Prostate gland (tissue), 2 donors: Measurements from ENCODE around the gene TIMP3.

Experiments
- POLR2A ChIP-seq: fragments of 450-650 bp; IDR thresholded peaks from one replicate; pipeline ENCODE4 v1.6.1; 2016; ENCODE audit warnings: antibody characterized with exemption, mild to moderate bottlenecking
- POLR2AphosphoS5 ChIP-seq: sonication (generic); formaldehyde crosslinking; IDR thresholded peaks from one replicate; pipeline ENCODE4 v1.6.1; 2017; ENCODE audit warnings: antibody characterized with exemption
- TF ChIP-seq, protein P1 (sequence below), 4 experiments: fragments of 200-600 bp in 2 of 4; fragments of 450-650 bp in 2 of 4; sonication (generic) in 2 of 4; IDR thresholded peaks; 1 replicate in 3 of 4; 2 replicates in 1 of 4; pipeline ENCODE4 v1.5.1; 2016 to 2019; ENCODE audit warnings: antibody characterized with exemption in 4 of 4, mild to moderate bottlenecking in 2 of 4, moderate library complexity in 2 of 4

- no peak for TF ChIP-seq POLR2A
- TF ChIP-seq, protein P1, sequence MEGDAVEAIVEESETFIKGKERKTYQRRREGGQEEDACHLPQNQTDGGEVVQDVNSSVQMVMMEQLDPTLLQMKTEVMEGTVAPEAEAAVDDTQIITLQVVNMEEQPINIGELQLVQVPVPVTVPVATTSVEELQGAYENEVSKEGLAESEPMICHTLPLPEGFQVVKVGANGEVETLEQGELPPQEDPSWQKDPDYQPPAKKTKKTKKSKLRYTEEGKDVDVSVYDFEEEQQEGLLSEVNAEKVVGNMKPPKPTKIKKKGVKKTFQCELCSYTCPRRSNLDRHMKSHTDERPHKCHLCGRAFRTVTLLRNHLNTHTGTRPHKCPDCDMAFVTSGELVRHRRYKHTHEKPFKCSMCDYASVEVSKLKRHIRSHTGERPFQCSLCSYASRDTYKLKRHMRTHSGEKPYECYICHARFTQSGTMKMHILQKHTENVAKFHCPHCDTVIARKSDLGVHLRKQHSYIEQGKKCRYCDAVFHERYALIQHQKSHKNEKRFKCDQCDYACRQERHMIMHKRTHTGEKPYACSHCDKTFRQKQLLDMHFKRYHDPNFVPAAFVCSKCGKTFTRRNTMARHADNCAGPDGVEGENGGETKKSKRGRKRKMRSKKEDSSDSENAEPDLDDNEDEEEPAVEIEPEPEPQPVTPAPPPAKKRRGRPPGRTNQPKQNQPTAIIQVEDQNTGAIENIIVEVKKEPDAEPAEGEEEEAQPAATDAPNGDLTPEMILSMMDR (IDR thresholded peaks at IDR 0.05), result no peak
- no peak for TF ChIP-seq POLR2AphosphoS5
These were observed 24.7 kb upstream of the TIMP3 start for GRCh38 chr22:32776802-32777201.
